Stimulated activated CD4-positive, alpha-beta T cell treated with anti-CD3 and anti-CD28 coated beads, Interleukin-4, amount 100 ng/mL, for 24 hours (primary cell): ENCODE measurements around the gene BACH2.
"Not testable (repeated sequence)": the region's sequence is repeated elsewhere in the genome, so short reads cannot be mapped to it uniquely, and the experiment has no call there.

Source experiments
- DNase-seq: peaks from one replicate; pipeline ENCODE4 v3.0.0-alpha.2; 2020

The BACH2 gene

DNA sequence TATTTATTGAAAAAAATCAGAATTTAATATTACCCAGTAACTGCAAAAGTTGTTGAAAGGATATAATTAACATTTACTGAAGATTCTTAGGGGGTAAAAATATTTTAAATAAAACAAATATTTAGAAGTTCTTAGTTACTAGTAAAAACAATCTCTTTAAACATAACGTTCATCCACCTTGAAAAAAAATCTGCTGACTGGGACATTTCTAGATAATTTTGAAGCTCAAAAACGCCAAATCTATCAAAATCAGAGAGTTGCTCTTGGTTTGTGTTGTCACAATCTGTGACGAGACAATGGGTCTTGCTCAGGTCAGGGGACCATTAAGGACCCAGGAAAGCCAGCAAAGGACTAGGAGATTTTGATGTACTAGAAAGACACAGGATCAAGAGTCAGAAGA lies 177.0 kb downstream of the BACH2 start:
- no peak for DNase-seq

DNA sequence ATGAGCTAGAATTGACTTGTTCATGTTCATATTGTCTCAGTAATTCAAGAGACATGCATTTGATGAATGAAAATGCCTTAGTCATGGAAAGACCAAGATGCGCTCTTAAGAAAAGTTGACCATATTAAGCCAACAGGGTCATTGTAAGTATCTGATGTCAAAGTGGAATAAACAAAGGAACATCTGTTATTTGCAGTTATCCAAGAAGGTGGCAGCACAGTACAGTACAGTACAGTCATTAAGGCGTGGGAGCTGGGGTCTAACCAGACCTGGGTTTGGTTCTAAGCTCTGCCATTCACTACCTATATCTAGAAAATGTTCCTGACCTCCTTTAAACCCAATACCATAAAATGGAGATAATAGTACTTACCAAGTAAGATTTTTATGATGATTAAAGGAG lies 178.1 kb downstream of the BACH2 start:
- DNase-seq: no peak

DNA sequence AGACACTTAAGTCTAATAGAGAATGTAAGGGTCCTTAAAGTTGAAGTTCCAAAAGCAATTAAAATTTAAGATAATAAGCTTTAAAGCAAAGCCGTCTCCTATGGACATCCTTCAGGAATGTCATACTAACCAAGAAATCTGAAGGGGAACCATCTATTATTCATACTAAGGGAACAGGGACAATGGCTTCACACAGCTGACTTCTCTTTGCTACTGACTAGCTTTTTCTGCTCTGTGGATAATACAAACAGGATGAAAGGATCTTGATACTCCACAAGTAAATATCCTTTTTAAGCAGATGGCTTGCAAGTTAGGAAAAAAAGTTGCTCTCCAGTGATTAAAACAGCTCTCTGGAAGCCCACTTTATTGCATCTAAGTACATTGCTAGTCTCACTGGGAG lies 178.6 kb downstream of the BACH2 start:
- DNase-seq: no peak

DNA sequence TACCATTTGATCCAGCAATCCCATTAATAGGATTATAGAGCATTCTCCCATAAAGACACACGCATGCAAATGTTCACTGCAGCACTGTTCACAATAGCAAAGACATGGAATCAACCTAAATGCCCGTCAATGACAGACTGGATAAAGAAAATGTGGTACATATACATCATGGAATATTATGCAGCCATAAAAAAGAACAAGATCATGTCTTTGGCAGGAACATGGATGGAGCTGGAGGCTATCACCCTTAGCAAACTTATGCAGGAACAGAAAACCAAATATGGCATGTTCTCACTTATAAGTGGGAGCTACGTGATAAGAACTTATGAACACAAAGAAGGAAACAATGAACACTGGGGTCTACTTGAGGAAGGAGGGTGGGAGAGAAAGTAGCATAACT lies 180.5 kb downstream of the BACH2 start:
- not testable (repeated sequence) for DNase-seq

DNA sequence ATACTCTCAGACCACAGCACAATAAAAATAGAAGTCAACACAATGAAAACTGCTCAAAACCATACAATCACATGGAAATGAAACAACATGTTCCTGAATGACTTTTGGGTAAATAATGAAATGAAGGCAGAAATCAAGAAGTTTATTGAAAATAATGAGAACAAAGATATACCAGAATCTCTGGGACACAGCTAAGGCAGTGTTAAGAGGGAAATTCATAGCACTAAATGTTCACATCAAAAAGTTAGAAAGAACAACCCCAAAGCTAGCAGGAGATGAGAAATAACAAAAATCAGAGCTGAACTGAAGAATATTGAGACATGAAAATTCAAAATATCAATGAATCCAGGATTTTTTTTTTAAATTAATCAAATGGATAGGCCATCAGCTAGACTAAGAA lies 183.3 kb downstream of the BACH2 start:
- DNase-seq: no peak

DNA sequence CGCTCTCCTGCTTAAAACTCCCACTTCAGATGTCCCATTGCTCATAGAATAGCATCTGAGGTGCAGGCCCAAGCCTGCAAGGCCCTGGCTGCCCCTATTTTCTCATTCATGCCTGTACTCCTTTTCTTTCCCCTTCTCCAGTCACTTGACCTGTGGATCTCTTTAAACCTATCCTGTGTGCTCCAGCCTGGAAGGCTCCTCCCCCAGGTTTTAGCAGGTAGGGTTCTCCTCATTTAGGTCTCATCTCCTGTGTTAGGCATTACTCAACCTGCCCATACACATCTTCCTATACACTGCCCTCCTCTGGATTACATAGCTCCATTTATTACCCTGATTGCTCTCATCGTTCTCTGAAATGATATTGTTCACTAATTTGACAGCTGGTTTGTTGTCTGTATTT lies 185.3 kb downstream of the BACH2 start:
- no peak for DNase-seq

DNA sequence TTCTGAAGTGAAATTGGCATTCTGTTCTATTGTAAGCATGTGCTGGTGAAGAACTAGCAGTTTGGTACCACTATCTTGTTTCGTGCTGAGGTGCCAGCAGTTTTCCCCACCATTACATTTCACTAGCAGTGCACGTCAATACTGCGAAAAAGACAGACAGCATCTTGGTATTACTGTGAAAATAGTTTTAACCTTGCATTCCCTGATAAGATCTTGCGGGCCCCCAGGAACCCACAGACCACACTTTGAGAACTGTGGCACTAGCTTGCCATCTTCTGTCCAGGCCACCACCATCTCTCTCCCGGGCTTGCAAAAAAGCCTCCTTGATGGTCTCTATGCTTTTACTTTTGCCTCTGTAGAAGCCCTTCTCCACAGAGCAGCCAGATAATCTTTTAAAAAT lies 185.7 kb downstream of the BACH2 start:
- DNase-seq: peak; percentile 54

DNA sequence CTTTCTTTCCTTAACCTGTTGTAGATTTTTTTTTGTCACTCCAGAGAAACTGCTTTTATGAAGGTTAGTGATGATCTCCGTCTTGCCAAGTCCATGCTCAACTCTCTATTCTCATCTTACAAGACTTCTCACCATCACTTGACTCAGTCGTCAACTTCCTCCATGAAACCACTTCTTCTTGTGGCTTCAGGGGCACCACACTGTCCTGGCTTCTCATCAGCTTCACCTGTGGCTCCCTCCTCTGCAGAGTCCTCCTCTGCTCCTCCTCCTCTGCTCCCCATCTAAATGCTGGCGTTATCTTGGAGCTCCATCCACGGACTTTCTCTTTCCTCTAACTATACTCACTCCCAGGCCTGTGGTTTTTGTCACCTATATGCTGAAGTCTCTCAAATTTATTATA lies 187.5 kb downstream of the BACH2 start:
- DNase-seq: peak; percentile 32

DNA sequence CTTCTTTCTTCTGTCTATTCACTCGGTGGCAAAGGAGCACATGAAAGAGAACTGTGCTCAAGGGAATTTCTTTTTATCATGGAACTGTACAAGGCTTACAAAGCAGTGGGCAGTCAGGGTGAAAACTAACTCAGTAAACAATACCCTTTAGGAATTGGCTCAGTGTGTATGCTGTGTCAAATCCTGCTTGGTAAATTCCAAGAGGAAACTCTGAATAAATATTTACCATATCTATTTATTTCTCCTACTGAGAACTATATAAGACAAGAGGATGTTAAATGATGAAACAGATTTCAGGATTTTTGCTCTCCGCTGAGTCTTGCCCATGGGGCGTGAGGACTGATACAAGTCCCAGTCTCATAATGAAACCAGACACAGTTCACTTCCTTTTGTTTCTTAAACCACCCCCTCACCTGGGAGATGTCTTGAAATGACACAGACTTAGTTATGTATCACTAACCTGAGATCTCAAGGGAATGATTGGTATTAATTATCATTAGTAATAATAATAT lies 188.8 kb downstream of the BACH2 start:
- DNase-seq: peak; percentile 60

DNA sequence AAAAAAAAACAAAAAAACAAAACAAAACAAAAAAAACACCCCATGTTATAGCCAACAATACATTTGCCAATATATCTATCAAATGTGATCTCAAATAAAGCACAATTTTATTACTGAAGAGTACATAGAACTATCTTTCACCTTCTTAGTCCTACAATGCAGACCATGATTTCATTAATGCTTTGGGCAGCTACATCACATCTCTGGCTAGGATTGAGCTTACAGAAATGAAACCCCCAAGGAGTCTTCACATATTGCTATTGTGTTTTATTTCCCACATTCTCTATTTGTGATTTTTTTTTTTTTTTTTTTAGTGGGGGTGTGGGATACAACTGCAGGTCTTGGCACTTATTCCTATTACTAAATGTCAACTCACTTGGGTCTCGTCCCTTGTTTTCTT lies 189.3 kb downstream of the BACH2 start:
- DNase-seq: no peak

DNA sequence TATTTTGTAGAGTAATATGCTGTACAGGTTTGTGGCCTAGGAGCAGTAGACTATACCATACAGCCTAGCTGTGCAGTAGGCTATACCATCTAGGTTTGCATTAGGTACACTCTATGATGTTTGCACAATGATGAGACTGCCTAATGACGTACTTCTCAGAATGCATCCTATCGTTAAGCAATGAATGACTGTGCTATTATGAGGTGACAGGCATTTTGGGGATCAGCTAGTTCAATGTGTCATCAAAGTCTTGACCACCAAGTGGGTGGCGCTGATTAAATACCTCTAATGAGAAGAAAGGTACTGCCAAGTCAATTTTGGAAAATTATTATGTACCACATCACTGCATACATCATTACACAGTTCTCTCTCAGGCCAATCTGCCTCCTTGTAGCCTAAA lies 190.2 kb downstream of the BACH2 start:
- peak; percentile 27 for DNase-seq

DNA sequence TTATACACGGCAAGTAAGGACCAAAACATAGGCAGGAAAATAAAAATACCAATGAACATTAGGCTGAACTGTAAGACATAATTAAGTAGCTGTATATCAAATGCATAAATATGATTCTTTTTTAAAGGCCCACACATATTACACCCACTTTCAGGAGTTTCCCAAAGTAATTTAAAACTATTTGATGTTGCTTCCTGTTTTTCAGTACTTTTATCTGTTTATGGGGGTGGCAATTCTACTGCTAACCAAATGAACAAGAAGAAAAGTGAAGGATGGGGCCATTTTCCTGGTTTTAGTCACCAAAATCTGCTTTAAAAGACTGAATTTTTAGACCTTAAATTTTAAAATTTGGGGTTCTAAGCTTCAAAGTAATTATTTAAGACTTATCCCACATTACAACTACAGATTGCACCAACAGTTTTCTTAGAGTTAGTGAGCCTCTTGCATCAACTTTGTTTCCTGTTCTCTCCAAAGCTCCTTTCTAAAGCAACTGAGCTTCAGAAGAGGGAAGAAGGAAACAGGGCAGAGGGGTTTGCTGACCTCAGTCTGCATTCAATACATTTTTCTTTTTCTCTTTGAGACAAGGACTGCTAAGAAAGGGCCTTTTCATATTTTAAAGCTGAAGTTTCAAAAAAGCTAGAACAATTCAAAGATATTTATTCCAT lies 191.0 kb downstream of the BACH2 start:
- no peak for DNase-seq

DNA sequence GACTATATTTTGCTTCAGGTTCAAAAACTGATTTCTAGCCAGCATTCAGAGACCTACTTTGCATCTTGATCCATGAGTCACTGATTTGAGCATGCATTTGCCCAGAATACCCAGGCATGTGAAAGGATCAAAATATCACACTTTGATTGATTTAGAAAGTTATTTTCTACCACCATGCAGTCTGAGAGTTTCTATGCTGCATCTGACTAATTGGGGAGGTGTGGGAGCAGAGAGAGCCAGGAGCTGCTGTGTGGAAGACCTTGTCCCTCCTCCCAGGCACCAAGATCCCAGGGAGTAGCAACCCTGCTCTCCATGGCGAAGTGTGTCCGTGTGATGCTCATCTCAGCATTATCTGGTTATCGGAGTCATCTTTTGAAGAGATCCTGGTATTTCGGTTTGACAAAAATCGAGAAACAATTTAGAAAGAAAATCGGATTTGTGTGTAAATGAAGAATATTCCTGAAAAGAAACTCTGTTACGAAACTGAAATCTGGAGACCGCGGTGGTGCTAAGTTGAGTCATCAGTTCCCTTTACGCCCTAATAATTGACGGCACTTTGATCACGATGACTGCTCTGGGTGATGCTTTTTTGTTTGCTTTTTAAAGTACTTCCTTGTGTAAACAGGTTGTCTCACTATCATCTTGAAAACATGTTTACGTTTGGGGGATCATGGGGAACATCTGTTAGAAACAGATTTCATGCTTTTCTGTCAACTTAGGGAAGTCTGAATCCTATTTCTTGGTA lies 193.4 kb downstream of the BACH2 start:
- DNase-seq: peak; percentile 63

DNA sequence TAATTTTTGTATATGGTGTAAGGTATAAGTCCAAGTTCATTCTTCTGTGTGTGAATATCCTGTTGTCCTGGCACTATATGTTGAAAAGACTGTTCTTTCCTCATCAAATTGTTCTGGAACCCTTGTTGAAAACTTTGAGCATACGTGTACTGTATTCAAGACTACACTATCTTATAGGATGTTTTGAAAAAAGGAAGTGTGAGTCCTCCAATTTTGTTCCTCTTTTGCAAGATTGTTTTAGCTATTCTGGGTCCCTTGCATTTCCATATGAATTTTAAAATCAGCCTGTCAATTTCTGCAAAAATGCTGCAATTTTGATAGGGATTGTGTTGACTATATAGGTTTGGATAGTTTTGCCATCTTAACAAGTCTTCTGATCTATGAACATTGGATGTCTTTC lies 195.2 kb downstream of the BACH2 start:
- no peak for DNase-seq

DNA sequence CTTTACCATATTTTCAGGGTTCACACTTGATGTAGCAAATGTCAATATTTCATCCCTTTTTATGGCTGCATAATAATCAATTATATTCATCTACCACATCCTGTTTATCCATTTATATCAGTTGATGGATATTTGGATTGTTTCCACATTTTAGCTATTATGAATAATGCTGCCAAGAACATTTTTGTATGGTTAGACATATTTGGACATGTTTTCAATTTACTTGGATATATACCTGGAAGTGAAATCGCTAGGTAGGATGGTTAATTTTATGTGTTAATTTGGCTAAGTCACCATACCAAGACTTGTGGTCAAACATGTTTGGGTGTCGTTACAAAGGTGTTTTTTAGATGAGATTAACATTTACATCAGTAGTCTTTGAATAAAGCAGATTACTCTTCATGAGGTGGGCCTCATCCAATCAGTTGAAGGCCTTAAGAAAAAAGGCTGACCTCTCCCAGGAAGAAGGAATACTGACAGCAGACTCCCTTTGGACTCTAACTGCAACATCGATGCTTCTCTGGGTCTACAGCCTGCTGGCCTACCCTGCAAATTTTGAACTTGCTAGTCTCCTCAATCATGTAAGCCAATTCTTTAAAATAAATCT lies 196.5 kb downstream of the BACH2 start:
- DNase-seq: no peak

DNA sequence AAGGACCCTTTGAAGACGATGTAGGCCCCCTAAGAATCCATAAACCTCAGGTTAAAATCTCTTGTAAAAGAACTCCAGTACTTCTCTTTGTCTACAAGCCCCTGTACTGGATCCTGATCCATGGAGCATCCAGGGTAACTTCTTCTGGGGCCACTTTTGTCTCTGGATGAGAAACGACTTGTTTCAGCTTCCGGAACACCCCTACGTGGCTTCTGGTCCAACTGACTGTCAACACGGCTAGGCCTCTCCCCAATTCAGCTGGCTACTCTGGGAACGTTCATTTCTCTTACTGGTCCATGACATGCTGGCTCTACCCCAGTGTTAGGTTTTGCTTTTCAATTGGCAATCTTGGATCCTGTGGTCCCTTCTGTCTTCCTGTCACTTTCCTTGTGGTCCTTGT lies 198.0 kb downstream of the BACH2 start:
- DNase-seq: no peak

DNA sequence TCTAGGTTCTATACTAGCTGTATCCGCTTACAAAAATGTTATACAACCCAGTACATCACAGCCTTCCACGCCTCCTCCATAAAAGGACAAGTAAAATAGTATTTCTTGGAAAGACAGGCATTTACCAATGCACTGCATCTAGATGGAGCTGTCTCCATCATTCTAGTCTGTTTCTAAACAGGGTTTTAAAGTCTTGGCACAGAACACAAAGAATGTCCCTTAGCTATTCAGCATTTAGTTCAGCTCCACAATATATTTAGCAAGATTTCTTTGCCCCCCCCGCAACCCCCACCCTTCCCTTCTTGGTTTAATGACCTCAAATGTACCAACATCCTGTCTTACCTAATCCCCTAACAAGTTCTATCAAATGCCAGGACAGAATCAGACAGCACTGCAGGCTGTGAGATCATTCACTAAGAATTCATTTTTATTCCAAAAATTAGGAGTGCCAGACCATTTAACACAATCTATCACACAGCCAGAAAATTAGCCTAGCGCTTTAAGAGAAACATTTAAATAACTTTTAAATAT lies 198.6 kb downstream of the BACH2 start:
- DNase-seq: no peak

DNA sequence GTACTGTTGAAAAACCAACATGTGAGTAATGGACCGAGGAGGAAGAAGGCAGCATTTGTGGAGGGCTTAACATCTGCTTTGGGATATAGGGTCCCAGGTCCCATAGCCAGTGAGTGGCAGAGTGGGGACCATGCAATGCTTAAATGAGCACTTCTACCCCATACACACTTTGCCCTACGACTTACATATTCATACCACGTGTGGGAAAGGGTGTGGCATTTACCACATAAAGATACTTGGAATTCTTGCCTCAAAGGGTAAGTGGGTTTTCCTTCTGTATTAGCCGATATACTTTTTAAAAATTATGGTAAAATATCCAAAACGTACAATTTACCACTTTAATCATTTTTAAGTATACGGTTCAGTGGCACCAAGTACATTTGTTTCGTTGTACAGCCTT lies 199.3 kb downstream of the BACH2 start:
- no peak for DNase-seq

DNA sequence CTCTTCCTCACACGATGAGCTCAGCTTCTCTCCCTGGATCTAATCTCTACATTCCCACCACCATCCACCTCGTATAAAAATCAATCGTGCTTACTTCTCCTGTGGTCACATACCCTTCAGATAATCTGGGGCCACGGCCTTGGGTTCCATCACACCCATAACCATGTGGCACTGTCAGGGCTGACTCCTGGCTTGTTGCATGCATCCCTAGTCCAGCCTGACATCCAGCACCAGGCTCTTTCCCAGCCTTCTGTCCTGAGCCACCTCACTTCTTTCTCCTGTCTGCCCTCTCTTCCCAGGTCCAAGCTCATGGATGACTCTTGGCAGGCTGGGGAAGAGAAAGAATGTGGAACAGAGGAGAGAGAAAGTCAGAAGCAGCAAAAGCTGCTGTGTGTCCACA lies 199.8 kb downstream of the BACH2 start:
- no peak for DNase-seq

DNA sequence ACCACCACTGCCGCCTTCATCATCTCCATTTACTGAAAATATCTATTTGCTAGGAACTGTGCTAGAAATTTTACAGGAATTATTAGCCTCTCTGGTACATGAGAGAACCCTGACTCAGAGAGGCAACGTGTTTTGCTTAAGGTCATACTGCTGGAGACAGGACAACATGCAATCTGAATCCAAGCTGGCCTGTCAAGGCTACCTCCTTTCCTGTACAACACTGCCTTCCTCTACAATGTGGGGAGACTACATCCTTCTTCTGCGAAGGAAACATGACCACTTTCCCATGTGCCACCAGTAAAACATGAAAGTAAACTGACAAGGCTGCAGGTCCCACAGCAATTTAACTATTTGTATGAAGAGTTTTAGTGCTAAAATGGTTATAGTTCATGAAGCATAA lies 200.9 kb downstream of the BACH2 start:
- no peak for DNase-seq

DNA sequence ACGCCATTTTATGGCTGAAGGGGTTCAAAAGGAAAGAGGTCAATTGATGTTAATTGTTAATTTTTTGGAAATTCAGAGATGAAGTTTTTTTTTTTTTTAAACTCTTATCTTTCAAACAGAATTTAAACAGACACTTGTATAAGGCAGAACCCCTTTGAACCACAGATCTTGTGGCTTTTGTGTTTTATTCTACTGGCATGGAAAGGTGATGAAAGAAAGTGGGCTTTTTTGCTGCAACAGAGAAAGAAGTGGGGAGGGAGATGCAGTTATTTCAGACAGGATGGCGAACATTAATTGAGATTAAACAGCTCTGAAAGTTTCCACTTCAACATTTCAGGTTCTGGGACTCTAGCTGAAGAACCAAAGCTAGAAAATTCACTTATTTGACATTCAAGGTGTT lies 201.5 kb downstream of the BACH2 start:
- DNase-seq: no peak

DNA sequence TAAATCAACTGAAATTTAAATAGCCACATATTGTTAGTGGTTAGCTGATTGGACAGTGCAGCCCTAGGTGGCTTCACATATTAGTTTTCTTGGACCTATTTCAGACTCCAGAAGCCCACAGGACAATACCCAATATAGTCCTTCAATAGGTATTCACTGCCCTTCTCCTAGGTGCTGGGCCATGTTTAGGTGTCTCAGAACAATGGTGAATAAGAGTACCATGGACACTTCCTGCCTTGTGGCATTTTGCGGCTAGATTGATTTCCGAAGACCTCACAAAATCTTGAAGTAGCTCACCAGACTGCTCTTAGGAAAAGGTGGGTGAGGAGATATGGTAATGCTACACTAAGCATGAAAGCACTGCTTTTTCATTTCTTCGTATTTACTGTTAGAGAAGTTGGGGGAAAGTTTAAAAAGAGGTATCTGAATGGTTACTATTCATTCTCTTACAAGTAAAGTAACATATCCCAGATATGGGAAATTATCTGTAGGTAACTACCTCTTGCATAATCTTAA lies 203.0 kb downstream of the BACH2 start:
- no peak for DNase-seq

DNA sequence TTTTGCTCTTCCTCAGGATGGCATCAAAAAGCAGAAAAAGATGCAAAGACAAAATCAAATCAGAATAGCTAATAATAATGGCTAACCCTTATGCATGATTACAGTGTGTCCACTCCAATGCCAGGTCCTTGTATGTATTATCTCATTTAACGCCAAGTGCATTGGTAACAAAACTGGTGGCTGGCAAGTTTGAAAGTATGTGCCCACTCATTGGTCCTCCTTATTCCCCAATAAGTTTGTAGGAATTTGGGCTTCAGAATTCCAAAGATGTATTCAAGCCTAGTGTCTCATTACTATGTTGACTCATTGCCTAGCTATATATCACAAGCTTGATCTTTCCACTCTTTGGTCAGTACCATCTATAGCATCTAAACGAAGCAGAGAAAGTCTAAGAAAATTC lies 205.8 kb downstream of the BACH2 start:
- DNase-seq: no peak

DNA sequence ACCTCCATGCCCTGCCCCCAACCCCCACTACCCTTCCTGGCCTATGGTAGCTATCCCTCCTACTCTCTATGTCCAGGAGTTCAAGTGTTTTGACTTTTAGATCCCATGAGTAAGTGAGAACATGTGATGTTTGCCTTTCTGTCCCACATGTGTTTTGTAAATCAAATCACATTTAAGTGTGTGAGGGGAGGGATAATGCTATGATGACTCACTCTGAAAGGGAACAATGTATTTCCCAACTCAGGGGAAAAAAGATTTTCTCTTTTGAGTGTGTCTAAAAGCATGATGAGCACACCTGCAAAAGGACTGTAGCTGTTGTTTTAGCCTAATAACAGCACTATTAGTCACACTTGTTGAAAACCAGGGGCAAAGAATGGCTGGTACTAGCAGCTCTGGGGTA lies 208.6 kb downstream of the BACH2 start:
- DNase-seq: no peak
